Hippocampal formation (tissue), 2 donors: ENCODE data around the gene MEIOSIN.
"Not testable (repeated sequence)": the region's sequence is repeated elsewhere in the genome, so short reads cannot be mapped to it uniquely, and the experiment has no call there.

ENCODE experiments used
- DNase-seq, 2 donors: peaks; one replicate each; lab custom pipeline; 2025; lab: John Stamatoyannopoulos, UW

MEIOSIN gene

DNA sequence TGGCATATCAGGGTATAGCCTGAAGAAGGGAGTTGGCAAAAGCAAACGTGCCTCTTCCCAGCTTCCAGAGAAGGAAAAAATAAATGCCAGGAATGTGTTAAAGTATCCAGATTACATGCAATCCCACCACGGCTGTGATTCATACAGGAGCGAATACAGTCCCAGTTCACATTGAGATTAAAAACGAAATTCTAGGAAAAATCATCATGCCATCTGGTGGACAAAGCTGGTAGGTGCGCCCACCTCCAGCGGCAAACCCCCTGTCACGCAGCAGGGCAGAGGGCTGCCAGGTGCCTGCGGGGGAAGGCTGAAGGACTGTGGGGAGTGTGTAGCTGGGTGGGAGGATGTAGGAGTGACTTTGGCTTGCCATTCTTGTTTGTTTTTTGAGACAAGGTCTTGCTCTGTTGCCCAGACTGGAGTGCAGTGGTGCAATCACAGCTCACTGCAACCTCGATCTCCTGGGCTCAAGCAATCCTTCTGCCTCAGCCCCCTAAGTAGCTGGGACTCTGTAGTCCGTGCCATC is 65.8 kb downstream of the MEIOSIN start:
- peak; percentile 19 to 70 for DNase-seq

DNA sequence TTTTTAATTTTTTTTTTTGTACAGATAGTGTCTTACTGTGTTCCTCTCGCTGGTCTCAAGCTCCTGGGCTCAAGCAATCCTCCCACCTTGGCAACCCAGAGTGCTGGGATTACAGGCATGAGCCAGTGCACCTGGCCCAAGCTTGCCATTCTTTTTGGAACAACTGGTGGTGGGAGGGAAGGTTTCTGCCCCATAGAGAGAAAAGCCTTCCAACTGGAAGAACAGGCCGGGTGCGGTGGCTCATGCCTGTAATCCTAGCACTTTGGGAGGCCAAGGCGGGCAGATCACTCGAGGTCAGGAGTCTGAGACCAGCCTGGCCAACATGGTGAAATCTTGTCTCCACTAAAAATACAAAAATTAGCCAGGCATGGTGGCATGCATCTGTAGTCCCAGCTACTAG is 66.3 kb downstream of the MEIOSIN start:
- DNase-seq, result not testable (repeated sequence)

DNA sequence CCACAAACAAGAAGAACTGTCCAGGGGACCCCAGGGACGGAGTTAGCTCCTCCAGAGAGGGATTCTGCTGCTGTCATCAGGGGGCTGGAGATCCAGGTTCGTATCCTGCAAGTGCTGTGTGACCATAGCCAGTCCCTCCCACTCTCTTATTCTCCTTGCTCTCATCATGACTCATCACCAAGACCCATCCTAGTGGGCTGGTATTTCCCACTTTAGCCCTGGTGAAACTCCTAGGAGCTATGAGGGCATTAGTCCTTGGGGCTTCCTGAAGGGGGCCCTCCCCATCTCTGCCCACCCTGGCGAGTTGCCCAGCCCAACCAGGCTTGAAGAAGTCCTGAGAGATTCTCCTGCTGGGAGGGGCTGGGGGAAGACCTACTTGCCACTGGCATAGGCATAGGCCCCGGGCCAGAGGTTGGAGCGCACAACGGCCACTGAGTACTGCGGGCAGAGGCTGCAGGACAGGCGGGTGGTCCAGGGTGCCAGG is 66.9 kb downstream of the MEIOSIN start:
- no peak for DNase-seq

- DNase-seq, result no peak
Observed at GRCh38 chr19:45801603-45802175, 68.5 kb downstream of the MEIOSIN start.

DNA sequence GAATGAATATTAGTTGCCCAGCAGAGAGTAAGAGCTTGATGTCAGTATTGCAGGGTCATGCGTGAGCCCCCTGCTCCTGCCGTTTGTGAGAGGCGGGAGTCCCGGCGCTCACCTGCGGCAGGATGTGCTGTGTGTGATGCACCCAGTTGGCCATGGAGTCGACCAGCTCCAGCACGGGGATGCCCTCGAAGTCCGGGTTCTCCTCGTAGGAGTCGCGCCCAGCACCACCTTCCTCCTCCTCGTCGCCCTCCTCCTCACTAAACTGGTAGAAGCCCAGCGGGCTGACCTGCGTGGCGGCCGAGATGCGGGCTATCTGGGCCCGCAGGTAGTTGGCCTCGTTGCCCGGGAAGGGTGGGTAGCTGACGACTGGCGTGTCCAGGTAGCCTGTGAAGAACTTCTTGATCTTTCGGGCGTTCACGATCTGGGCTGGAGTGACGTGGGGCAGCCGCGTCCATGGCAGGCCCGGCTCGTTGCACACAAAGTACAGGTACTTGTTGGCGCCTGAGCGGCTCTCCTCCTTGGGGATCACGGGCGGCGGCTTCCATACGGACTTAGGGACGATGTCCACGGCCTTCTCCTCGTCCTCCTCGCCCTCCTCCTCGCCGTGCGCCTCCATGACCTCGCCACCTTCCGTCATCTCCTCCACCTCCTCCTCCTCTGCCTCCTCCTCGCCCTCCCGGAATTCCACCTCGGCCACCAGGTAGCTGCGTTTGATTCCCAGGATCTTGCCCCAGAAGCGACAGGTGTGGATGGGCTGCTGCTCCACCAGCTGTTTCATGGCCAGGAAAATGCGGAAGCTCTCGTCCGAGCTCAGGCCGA is 71.1 kb downstream of the MEIOSIN start:
- no peak for DNase-seq

DNA sequence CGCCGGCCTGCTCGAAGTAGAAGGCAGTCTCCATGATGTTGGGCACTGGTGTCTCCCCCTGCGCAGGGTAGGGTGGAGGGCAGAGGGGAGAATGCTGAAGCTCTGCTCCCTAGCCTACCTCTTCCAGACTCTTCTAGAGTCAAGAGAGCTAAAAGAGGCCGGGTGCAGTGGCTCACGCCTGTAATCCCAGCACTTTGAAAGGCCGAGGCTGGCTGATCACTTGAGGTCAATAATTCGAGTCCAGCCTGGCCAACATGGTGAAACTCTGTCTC is 71.7 kb downstream of the MEIOSIN start:
- DNase-seq, result no peak

DNA sequence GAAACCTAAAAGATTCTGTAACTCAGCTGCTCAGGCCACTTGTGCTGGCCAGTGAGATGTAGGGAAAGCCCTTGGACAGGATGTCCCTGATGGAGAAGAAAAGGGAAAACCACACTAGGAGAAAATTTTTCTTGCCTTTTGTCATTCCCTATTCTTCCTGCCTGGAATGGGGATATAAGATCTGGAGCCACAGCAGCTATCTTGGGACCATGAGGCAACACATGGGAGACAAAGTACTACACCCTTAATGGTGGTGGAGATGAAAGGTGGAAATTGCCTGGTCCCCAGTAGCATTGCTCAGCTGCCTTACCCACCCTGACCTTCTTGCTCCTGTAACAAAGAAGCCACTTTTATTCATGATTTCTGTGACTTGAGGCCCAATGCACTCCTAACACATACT is 72.5 kb downstream of the MEIOSIN start:
- DNase-seq, result no peak

GRCh38 chr19:45809643-45810159 is 76.5 kb downstream of the MEIOSIN start:
- no peak for DNase-seq

DNA sequence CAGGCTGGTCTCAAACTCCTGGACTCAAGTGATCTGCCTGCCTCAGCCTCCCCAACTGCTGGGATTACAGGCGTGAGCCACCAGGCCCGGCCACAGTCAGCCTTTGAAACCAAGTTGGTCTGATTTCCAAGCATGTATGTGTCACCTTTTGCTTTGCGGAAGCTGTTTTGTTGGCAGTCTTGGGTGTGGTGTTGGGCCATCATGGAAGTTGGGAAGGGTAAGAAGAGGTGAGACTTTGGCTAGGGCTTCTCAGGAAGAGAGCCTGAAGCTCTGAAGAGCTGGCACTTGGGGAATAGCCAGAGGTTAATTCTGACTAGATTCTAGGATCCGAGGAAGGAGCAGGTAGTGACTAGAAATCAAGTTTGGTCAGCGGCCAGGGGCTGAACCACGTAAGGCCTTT is 79.1 kb downstream of the MEIOSIN start:
- DNase-seq, result no peak
